ENCODE measurements around the gene CLSTN3. TPM values are rescaled to one million over a fixed set of nuclear protein-coding genes. Genes with fewer than 3 reads are reported as not detected.

The CLSTN3 gene
- total and polyA plus RNA-seq, 2 experiments from 2014 or later = 5.0 to 46.9 TPM

GRCh38 chr12:7083125-7083524, 47.0 kb upstream of the CLSTN3 start (continued):
- TF ChIP-seq, protein P1, sequence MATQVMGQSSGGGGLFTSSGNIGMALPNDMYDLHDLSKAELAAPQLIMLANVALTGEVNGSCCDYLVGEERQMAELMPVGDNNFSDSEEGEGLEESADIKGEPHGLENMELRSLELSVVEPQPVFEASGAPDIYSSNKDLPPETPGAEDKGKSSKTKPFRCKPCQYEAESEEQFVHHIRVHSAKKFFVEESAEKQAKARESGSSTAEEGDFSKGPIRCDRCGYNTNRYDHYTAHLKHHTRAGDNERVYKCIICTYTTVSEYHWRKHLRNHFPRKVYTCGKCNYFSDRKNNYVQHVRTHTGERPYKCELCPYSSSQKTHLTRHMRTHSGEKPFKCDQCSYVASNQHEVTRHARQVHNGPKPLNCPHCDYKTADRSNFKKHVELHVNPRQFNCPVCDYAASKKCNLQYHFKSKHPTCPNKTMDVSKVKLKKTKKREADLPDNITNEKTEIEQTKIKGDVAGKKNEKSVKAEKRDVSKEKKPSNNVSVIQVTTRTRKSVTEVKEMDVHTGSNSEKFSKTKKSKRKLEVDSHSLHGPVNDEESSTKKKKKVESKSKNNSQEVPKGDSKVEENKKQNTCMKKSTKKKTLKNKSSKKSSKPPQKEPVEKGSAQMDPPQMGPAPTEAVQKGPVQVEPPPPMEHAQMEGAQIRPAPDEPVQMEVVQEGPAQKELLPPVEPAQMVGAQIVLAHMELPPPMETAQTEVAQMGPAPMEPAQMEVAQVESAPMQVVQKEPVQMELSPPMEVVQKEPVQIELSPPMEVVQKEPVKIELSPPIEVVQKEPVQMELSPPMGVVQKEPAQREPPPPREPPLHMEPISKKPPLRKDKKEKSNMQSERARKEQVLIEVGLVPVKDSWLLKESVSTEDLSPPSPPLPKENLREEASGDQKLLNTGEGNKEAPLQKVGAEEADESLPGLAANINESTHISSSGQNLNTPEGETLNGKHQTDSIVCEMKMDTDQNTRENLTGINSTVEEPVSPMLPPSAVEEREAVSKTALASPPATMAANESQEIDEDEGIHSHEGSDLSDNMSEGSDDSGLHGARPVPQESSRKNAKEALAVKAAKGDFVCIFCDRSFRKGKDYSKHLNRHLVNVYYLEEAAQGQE (IDR thresholded peaks at IDR 0.05; ENCODE audit: unreplicated experiment) = no peak
- no peak for TF ChIP-seq STAT1 (IDR thresholded peaks at IDR 0.05; ENCODE audit: unreplicated experiment)
- TF ChIP-seq ZNF114 (CRISPR knock-in tag; IDR thresholded peaks at IDR 0.05) = no peak
- no peak for TF ChIP-seq NANOG (IDR thresholded peaks at IDR 0.05; ENCODE audit: borderline replicate concordance)

GRCh38 chr12:7089196-7089871, 40.8 kb upstream of the CLSTN3 start:
- peaks cover 12% of the 10 kb centered on the region for H3K4me1 ChIP-seq (ENCODE audit: insufficient read depth)
- DNase-seq (ENCODE audit: low spot score) = no peak
- no peaks in the 10 kb centered on the region for H3K27me3 ChIP-seq (ENCODE audit: insufficient read depth)
- H3K4me2 ChIP-seq = no peak overlapping the region
- no peak overlapping the region for H3K27ac Mint-ChIP-seq
- H3K9me3 Mint-ChIP-seq = no peaks in the 10 kb centered on the region
- no peak for ATAC-seq
- no peaks in the 10 kb centered on the region for H3K36me3 ChIP-seq (ENCODE audit: insufficient read depth)
- no peak overlapping the region; the same call in 2 of the 3 replicates for H3K4me3 Mint-ChIP-seq
- no peaks in the 10 kb centered on the region for H3F3A ChIP-seq (replicated peaks; ENCODE audit: low read depth)
- no peaks in the 10 kb centered on the region for H4K20me1 ChIP-seq (replicated peaks; ENCODE audit: insufficient read depth)
- no peak overlapping the region for H3K27ac ChIP-seq (ENCODE audit: low read depth)
- peaks cover 2% of the 10 kb centered on the region; the same call in 1 of the 3 replicates for H3K36me3 Mint-ChIP-seq (ENCODE audit: low read depth)
- no peak overlapping the region for H3K4me3 ChIP-seq
- H3K9me2 ChIP-seq (ENCODE audit: insufficient read depth) = 0 out of 2 replicates have a peak, but pooled peaks cover 3% of the 10 kb centered on the region
- H3K79me2 ChIP-seq (replicated peaks; ENCODE audit: insufficient read depth) = no peaks in the 10 kb centered on the region
- H3K27me3 Mint-ChIP-seq (ENCODE audit: insufficient read depth, low read depth, poor library complexity) = peaks cover 8% of the 10 kb centered on the region
- H2AFZ ChIP-seq = no peak overlapping the region
- peaks cover 20% of the 10 kb centered on the region for H3K4me1 Mint-ChIP-seq
- TF ChIP-seq EZH2 (IDR thresholded peaks at IDR 0.05; ENCODE audit: low read depth, unreplicated experiment) (no peak), POLR2AphosphoS5 (IDR thresholded peaks at IDR 0.05; ENCODE audit: low read depth) (no peak), EZH2phosphoT487 (IDR thresholded peaks at IDR 0.05; ENCODE audit: unreplicated experiment) (no peak), CREB1 (CRISPR knock-in tag; IDR thresholded peaks at IDR 0.05; ENCODE audit: low read depth) (no peak), ZNF331 (CRISPR knock-in tag; IDR thresholded peaks at IDR 0.05; ENCODE audit: low read depth) (no peak), ZNF114 (CRISPR knock-in tag; IDR thresholded peaks at IDR 0.05) (no peak)
- TF ChIP-seq, protein P2, sequence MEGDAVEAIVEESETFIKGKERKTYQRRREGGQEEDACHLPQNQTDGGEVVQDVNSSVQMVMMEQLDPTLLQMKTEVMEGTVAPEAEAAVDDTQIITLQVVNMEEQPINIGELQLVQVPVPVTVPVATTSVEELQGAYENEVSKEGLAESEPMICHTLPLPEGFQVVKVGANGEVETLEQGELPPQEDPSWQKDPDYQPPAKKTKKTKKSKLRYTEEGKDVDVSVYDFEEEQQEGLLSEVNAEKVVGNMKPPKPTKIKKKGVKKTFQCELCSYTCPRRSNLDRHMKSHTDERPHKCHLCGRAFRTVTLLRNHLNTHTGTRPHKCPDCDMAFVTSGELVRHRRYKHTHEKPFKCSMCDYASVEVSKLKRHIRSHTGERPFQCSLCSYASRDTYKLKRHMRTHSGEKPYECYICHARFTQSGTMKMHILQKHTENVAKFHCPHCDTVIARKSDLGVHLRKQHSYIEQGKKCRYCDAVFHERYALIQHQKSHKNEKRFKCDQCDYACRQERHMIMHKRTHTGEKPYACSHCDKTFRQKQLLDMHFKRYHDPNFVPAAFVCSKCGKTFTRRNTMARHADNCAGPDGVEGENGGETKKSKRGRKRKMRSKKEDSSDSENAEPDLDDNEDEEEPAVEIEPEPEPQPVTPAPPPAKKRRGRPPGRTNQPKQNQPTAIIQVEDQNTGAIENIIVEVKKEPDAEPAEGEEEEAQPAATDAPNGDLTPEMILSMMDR (conservative IDR thresholded peaks at IDR 0.05; ENCODE audit: low read depth in 2 of 2) = no peak
- TF ChIP-seq, protein P3, sequence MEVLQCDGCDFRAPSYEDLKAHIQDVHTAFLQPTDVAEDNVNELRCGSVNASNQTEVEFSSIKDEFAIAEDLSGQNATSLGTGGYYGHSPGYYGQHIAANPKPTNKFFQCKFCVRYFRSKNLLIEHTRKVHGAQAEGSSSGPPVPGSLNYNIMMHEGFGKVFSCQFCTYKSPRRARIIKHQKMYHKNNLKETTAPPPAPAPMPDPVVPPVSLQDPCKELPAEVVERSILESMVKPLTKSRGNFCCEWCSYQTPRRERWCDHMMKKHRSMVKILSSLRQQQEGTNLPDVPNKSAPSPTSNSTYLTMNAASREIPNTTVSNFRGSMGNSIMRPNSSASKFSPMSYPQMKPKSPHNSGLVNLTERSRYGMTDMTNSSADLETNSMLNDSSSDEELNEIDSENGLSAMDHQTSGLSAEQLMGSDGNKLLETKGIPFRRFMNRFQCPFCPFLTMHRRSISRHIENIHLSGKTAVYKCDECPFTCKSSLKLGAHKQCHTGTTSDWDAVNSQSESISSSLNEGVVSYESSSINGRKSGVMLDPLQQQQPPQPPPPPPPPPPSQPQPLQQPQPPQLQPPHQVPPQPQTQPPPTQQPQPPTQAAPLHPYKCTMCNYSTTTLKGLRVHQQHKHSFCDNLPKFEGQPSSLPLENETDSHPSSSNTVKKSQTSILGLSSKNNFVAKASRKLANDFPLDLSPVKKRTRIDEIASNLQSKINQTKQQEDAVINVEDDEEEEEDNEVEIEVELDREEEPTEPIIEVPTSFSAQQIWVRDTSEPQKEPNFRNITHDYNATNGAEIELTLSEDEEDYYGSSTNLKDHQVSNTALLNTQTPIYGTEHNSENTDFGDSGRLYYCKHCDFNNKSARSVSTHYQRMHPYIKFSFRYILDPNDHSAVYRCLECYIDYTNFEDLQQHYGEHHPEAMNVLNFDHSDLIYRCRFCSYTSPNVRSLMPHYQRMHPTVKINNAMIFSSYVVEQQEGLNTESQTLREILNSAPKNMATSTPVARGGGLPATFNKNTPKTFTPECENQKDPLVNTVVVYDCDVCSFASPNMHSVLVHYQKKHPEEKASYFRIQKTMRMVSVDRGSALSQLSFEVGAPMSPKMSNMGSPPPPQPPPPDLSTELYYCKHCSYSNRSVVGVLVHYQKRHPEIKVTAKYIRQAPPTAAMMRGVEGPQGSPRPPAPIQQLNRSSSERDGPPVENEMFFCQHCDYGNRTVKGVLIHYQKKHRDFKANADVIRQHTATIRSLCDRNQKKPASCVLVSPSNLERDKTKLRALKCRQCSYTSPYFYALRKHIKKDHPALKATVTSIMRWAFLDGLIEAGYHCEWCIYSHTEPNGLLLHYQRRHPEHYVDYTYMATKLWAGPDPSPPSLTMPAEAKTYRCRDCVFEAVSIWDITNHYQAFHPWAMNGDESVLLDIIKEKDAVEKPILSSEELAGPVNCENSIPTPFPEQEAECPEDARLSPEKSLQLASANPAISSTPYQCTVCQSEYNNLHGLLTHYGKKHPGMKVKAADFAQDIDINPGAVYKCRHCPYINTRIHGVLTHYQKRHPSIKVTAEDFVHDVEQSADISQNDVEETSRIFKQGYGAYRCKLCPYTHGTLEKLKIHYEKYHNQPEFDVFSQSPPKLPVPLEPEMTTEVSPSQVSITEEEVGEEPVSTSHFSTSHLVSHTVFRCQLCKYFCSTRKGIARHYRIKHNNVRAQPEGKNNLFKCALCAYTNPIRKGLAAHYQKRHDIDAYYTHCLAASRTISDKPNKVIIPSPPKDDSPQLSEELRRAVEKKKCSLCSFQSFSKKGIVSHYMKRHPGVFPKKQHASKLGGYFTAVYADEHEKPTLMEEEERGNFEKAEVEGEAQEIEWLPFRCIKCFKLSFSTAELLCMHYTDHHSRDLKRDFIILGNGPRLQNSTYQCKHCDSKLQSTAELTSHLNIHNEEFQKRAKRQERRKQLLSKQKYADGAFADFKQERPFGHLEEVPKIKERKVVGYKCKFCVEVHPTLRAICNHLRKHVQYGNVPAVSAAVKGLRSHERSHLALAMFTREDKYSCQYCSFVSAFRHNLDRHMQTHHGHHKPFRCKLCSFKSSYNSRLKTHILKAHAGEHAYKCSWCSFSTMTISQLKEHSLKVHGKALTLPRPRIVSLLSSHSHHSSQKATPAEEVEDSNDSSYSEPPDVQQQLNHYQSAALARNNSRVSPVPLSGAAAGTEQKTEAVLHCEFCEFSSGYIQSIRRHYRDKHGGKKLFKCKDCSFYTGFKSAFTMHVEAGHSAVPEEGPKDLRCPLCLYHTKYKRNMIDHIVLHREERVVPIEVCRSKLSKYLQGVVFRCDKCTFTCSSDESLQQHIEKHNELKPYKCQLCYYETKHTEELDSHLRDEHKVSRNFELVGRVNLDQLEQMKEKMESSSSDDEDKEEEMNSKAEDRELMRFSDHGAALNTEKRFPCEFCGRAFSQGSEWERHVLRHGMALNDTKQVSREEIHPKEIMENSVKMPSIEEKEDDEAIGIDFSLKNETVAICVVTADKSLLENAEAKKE (CRISPR knock-in tag; IDR thresholded peaks at IDR 0.05) = no peak
